GM18868 (cell line): ENCODE results near the gene SLC6A13.

ENCODE experiments used
- ATAC-seq: cut with Tn5 transposase; IDR thresholded peaks from one replicate; pipeline ENCODE4 v1.9.1; 2021; ENCODE audit warnings: mild to moderate bottlenecking, moderate library complexity; ENCODE audit not compliant: unreplicated experiment

SLC6A13 gene

GRCh38 chr12:180445-180844, 82.2 kb downstream of the SLC6A13 start:
- no peak for ATAC-seq

- ATAC-seq, result no peak
These were observed 82.8 kb downstream of the SLC6A13 start for GRCh38 chr12:179885-180284.

DNA sequence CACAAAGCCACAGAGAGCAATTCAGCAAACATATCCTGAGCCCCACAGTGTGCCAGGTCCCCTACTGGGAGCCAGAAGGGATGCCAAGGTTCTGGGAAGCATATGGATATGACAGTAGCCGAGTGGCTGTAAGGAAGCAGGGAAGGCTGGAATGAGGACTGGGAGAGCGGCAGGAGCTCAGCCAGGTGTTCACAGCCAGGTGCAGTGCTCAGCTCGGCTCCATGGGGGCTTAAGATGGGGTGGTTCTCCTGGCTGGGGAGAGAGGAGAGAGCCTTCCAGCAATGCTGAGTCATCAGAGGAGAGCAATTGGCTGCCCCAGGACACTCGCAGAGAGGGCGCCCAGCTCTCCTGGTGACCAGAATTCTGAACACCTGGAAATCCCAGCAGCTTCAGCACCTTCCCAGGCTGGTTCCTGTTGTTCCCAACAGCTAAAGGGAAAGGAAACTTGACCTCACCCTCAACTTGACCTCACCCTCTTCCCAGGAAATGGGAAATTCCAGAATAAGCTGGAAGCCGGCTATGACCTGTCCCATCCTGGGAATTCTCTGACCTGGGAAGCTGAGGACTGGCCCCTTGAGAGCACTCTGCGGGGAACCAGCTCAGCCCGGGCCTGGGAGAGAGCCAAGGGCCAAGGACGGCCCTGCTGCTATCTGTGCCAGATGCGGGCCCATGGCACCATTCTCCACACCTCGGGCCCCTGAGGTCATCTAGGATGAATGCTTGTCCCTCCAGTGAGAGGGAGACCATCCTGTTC, 83.3 kb downstream of the SLC6A13 start:
- ATAC-seq, result no peak

GRCh38 chr12:178829-179109, 83.9 kb downstream of the SLC6A13 start:
- ATAC-seq, result no peak

DNA sequence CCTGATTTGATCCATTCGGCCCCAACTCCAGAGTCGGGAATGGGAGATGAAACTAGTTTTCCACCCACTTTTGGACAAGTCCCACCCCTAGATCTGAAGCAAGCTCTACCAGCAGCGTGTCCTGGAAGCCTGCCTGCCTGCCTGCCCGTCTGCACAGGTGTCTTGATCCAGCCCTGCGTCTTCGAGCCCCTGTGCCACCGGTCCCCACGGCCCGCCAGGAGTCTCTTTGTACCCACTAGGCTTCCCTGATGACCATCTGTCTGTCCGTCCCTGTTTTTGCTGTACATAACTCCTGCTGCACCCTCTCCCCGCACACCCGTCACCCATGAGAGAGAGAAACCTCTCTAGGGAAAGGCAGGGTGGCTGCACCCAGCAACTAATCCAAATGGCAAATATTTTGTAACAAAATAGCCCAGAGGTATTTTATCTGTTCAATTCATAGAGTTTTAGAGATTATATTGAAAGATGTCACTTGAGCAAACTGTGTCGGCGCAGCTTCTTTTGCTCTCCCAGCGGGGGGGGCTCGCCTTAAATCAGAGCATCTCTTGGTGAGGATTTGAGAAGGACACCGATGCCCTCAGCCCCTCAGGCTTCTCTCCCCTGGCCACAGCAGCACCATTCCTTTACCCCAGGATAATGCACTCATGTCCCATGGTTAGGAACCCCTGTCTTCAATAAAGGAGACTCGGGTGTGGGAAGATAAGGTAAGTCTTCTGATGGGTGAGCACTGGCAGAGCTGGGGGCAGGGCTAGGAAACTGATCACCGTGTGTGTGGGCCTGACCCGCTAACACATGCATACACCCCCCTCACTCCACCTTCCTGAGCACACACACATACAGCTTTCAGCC, 84.4 kb downstream of the SLC6A13 start:
- no peak for ATAC-seq

DNA sequence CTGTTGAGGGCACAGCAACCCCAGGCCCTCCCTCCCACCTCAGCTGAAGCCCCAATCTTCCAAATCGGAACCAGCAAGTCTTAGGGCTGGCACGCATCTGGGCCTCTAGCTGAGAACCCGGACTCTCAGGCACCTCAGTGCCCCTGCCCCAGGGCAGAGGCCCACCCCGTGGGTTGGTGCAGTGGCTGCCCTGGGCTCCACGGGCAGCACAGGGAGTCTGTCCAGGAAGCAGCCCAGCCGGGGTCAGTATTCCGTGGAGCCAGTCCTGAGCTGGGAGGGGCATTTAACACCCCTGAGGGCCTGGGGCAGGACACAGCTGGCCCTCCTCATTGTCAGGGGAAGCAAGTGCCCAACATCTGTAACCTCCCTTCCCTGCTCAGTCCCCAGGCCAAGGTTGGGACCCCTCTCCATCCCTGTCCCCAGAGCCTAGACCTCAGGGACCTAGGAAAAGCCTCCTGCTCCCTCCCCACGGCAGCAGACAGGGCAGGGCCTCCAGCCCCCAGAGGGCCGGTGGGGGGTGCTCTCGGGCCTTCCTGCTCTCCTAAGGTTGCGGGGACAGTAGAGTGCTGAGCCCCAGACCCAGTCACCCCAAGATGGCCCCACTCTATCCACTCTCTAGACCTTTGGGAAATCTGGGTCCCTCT, 85.2 kb downstream of the SLC6A13 start:
- no peak for ATAC-seq

DNA sequence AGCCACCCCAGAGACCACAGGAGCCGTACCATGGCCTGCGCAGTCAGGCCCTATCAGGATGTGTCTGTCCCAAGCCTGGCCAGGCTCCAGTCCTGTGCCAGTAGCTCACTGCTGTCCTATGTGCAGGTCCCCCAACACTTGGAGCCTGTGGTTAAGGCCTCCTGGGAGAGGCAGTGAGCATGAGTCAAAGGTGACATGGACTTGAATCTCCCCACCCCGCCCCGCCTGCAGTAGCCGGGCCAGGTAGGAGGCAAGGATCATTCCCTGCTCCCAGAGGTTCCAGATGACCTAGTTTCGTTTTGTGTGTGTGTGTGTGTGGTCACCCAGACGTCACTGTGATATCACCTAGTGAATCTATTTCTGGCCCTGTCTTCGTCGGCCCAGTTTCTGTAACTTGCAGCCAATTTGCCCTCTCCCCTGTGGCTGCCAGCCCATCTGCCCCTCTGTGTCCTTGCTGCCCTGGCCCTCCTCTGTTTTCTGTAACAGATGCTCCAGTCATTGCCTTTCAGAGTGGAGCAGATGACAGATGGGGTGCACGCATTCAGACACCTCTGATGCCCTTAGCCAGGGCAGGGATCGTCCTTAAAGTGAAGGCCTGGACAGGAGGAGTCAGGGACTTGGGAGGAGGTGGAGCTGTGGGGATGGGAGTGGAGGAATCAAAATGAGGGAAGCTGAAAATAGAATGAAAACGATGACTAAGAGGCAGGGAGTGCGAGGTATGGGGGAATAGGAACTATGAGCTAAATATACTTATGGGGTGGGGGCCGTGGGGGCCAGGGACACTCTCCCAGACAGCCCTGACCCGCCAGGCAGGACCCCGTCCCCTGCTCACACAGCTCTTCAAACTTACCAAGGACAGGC, 86.1 kb downstream of the SLC6A13 start:
- no peak for ATAC-seq

GRCh38 chr12:175759-176158, 86.9 kb downstream of the SLC6A13 start:
- no peak for ATAC-seq

DNA sequence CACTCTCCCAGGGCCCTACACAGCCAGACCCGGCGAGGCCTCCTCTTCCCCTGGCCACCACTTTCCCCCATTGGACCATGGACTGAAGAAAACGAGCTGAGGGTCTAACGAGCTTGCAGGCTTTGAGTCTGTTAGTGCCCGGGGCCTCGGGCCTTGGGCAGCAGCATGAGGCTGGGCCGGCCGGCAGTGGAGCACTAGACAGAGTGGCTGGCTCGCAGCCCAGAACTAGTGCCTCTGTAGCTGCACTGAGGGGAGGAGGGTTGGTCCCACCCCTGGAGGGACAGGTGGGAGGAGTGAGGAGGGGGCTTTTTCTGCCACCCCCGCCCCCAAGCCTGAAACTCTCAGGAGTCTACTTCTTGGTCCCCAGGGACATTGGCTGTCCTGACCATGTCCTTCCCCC, 87.4 kb downstream of the SLC6A13 start:
- ATAC-seq, result no peak

DNA sequence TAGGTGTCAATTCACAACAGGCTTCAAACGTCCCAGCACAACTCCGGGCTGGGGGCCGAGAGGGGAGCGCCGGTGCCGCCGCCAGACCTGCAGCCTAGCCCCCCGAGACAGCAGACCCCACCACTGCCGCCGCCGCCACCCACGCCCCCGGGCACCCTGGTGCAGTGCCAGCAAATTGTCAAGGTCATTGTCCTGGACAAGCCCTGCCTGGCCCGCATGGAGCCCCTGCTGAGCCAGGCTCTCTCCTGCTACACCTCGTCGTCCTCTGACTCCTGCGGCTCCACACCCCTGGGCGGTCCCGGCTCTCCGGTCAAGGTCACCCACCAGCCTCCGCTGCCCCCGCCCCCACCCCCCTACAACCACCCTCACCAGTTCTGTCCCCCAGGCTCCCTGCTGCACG, 88.0 kb downstream of the SLC6A13 start:
- no peak for ATAC-seq

DNA sequence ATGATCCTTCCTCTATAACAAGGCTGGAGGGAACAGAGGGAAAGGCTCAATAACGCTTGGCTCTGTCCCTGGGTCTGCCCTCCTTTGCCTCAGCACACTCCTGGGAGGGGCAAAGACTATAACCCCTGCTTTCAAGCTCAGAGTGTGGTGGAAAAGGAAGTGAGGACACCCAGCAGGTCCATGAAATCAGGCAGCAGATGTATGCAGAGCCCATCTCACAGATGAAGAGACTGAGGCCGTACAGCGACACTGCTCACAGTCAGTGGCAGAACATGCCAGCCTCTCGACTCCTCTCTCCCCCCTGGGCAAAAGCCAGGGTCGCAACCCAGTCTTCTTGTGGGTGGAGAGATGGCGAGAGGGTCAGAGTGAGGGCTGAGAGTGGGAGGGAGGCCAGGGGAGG, 88.5 kb downstream of the SLC6A13 start:
- no peak for ATAC-seq

GRCh38 chr12:172732-173161, 89.9 kb downstream of the SLC6A13 start:
- no peak for ATAC-seq

DNA sequence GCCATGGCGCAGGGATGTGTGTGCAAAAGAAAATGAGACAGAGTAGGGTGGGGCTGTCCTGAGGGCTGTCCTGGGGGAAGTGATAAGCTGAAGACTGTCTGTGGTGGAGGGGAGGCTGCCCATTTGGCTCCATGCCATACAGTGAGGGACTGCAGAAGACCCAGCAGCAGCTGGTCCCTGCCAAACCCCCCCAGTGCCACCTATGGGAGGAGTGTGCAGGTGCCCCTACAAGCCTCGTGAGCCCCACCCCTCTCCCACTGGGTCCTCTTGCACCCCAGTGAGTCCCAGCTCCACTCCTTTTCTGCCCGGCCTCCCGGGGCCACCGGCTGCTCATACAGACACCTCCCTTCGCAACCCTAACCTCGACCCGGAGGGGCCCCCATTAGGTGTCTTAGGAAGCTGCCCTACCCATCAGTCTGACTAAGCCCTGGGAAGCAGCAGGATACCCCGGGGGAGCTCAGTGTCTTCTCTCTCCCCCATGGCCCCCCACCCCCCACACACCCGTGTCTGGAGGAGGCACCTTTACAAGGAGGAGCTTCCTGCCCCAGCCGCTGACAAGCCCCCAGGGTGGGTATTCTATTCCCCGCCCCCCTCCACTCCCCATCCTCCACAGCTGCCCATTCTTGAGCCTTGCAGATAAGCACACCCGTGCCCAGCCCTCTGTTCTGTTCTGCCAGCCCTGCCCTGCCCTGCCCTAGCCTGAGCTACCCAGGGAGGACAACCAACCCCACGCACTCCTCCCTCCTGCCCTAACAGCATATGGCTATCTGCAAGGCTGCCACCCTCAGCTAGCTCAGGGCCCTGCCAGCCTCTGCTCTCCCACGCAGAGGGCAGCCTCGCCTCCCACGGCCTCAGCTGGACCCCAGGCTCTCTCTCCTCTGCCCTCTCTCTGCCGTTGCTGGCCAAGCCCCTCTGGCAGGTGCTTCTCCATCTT, 90.6 kb downstream of the SLC6A13 start:
- no peak for ATAC-seq

- ATAC-seq, result no peak
These were observed 91.4 kb downstream of the SLC6A13 start for GRCh38 chr12:171276-171675.
